Fibroblast of gingiva (primary cell): Measurements from ENCODE around the gene KRTAP5-10.
"Not testable (repeated sequence)": the region's sequence is repeated elsewhere in the genome, so short reads cannot be mapped to it uniquely, and the experiment has no call there.

Experiments
- DNase-seq: peaks from one replicate; pipeline ENCODE4 v3.0.0-alpha.2; 2011; ENCODE audit warnings: low read depth

Gene KRTAP5-10, protein sequence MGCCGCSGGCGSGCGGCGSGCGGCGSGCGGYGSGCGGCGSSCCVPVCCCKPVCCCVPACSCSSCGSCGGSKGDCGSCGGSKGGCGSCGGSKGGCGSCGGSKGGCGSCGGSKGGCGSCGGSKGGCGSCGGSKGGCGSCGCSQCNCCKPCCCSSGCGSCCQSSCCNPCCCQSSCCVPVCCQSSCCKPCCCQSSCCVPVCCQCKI

GRCh38 chr11:71565263-71565662 is at the start of gene KRTAP5-10:
KRTAP5-10 (plus strand) TSS chr11:71565563; CDS start chr11:71565588, 25 bp downstream.
- DNase-seq = no peak

DNA sequence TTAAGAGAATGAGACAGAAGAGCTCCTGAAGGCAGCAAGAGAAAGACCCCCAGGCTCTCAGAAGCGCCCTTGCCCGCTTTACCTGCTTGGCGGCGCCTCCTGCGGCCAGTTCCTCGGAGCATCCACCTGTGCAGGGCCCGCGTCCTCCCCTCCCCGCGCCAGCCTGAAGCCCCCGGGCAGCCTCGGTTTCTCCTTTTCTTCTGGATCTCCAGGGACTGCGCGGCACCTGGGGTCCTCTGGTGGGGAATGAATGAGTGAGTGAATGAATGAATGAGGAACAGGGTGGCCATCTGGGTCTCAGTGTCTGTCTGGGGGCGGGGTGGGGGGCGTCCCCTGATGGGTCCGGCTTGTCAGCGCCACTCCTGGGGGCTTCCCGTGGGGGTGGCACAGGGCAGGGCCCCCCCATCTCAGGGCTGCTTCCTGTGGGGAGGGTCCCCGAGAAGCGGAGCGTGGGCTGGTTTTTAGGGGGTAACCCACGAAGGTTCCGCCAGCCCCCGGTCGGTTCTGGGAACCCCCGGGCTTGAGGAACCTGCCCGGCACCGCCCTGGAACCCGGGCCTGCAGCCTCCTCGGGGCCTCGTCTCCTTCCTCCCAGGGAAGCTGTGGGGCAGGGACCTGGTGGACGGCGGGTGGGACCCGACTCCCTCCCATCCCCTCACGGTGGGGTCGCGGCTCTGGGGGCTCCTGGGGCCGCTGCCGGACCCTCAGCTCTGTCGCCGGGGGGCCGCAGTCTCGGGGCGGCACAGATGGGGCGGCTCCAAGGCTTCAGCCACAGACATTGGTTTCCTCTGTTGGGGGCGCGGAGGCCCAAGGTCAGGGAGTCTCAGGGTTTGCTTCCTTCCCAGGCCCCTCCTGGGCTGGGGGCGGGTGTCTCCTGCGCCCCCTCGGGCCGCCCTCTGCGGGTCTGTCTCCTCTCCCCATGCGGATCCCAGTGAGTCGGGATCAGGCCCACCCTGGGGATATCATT is 46.6 kb upstream of the KRTAP5-10 start:
- DNase-seq = no peak

- no peak for DNase-seq
Observed at GRCh38 chr11:71519546-71519945, 45.8 kb upstream of the KRTAP5-10 start.

DNA sequence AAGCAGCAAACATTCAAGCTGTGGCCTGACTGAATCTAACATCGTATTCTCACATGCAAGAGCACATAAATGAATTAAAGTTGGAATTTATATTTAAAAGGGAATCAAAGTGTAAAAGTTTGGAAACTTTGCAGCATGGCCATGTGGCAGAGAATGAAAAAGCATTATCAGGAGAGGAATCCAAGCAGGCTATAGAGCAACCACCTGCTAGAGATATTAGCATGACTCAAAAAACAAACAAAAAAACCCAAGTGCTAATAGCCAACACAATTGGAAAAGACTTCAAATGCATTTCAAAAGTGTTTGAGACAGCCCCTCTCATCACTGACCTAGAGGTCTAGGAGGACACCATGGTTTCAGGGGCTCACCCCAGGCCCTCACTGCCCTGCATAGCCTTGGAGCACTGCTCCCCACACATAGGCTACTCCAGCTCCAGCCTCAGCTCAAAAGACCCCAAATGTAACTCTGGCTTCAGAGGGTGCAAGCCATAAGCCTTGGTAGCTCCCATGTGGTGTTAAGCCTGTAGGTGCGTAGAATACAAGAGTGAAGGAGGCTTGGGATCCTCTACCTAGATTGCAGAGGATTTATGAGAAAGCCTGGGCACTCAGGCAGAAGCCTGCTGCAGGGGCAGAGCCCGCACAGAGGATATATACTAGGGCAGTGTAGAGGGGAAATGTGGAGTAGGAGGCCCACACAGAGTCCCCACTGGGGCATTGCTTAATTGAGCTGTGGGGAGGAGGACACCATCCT is 40.0 kb upstream of the KRTAP5-10 start:
- DNase-seq = no peak

DNA sequence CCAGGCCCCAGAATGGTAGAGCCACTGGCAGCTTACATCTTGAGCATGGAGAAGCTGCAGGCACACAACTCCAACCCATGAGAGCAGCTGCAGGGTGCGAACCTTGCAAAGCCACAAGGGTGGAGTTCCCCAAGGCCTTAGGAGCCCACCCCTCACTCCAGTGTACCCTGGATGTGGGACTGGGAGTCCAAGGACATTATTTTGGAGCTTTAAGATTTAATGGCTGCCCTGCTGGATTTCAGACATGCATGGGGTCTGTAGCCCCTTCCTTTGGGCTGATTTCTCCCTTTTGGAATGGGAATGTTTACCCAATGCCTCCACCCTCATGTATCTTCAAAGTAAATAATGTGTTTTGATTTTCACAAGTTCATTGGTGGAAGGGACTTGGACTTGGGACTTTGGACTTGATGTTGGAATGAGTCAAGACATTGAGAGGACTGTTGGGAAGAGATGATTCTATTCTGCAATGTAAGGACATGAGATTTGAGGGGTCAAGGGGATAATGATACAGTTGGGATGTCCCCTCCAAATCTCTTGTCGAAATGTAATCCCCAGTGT is 39.3 kb upstream of the KRTAP5-10 start:
- no peak for DNase-seq

DNA sequence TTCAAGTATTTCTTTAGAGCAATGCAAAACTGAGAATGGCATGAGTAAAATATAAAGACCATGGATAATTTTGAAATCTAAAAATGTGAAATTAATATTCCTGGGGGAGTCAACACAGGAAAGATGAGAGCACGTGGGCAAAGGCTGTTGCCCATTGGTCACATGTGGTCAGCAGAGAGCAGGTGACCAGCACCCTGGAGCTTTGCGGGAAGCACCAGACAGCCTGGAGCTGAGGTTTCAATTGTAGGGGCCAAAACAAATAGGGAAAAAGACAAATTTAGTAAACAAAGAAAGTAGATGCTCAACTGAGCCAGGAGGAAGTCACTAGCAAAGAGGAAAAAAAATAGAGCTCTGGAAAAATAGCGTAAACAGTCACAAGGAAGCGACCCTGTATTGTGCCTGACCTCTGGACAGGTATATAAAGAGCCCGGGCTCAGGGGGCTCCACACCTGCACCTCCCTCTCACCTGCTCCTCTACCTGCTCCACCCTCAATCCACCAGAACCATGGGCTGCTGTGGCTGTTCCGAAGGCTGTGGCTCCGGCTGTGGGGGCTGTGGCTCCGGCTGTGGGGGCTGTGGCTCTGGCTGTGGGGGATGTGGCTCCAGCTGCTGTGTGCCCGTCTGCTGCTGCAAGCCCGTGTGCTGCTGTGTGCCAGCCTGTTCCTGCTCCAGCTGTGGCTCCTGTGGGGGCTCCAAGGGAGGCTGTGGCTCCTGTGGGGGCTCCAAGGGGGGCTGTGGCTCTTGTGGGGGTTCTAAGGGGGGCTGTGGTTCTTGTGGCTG is 38.4 kb upstream of the KRTAP5-10 start, which contains the start of gene KRTAP5-7:
Gene KRTAP5-7 (plus strand): TSS at position 472 of the 780 bp plus-strand sequence. CDS start 34 bp downstream, at position 506.
- DNase-seq = not testable (repeated sequence)

DNA sequence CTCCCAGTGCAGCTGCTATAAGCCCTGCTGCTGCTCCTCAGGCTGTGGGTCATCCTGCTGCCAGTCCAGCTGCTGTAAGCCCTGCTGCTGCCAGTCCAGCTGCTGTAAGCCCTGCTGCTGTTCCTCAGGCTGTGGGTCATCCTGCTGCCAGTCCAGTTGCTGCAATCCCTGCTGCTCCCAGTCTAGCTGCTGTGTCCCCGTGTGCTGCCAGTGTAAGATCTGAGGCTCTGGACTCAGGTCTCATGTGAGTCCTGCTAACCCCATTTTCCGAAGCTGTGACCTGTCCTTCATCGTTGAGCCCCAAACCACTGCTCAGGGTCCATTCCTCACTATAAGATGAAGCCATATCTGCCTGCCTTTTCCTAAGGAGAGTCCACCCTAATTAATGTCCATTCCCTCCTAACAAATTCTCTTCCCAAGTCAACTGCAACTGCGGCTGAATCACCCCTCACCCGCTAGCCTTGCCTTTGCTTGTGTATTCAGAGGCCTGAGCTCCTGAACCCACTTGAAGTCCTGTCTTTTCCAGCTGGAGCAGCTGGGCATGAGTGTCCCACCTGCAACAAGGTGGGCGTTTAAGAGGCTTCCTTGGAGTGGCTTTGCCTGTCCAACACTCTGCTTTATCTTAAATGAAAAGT is 37.7 kb upstream of the KRTAP5-10 start:
- DNase-seq = no peak

DNA sequence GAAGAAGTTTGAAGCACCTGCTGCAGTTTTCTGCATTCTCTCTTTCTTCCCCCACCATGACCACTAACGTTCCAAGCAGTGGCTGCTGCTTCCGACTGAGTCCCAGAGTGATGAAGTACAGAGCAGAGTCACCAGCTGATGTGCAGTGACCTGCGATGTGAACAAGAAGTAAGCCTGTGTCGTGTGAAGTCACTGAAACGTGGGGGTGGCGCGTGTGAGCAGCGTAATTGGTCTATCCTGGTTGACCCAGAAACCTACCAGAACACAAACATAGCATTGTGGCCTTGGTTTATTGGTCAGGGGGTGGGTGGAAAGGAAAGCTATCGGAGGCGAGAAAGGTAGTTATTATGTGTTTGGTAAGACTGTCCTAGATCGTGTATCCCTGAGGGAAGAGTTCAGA is 34.8 kb upstream of the KRTAP5-10 start:
- DNase-seq = no peak

DNA sequence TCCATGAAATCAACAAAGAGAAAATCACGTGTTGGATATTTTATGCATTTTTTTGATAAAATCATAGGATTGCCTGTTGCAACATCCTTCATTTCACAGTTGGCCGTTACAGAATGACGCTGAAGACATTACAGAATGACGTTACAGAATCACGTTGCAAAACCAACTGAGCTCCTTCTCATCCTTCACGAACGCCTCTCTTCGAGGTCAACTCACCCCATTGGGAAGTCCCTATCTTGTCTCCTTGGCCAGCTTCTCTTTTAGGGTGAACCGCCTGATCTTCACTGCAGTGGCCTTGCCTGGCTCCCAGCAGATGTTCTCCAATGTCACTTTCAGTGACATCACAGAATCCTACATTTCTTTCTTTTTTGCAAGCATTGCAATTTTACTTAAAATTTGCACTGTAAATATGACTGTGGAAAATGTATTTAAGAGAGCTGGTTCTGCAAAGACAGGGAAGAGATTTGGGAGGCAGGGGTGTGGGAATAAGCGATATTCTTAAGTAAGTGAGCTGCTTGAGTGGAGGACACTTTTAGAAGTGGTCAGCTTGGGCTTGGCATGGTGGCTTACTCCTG is 33.2 kb upstream of the KRTAP5-10 start:
- DNase-seq = no peak

DNA sequence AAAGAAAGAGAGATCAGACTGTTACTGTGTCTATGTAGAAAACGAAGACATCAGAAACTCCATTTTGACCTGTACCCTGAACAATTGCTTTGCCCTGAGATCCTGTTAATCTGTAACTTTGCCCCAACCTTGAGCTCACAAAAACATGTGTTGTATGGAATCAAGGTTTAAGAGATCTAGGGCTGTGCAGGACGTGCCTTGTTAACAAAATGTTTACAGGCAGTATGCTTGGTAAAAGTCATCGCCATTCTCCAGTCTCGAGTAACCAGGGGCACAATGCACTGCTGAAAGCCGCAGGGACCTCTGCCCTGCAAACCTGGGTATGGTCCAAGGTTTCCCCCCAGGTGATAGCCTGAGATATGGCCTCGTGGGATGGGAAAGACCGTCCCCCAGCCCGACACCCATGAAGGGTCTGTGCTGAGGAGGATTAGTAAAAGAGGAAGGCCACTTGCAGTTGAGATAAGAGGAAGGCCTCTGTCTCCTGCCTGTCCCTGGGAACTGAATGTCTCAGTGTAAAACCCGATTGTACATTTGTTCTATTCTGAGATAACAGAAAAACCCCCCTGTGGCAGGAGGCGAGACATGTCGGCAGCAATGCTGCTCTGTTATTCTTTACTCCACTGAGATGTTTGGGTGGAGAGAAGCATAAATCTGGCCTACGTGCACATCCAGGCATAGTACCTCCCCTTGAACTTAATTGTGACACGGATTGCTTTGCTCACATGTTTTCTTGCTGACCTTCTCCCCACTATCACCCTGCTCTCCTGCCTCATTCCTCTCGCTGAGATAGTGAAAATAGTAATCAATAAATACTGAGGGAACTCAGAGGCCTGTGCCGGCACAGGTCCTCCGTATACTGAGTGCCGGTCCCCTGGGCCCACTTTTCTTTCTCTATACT is 30.4 kb upstream of the KRTAP5-10 start:
- not testable (repeated sequence) for DNase-seq

GRCh38 chr11:71535825-71536224 is 29.5 kb upstream of the KRTAP5-10 start:
- DNase-seq = no peak

GRCh38 chr11:71537537-71537936 is 27.8 kb upstream of the KRTAP5-10 start:
- DNase-seq = no peak

DNA sequence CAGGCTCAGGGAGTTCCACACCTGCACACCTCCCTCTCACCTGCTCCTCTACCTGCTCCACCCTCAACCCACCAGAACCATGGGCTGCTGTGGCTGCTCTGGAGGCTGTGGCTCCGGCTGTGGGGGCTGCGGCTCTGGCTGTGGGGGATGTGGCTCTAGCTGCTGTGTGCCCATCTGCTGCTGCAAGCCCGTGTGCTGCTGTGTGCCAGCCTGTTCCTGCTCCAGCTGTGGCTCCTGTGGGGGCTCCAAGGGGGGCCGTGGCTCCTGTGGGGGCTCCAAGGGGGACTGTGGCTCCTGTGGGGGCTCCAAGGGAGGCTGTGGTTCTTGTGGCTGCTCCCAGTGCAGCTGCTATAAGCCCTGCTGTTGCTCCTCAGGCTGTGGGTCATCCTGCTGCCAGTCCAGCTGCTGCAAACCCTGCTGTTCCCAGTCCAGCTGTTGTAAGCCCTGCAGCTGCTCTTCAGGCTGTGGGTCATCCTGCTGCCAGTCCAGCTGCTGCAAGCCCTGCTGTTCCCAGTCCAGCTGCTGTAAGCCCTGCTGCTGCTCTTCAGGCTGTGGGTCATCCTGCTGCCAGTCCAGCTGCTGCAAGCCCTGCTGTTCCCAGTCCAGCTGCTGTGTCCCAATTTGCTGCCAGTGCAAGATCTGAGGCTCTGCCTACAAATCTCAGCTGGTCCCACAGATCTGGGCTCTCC is 27.2 kb upstream of the KRTAP5-10 start, which contains the start of gene KRTAP5-8:
Gene KRTAP5-8 (plus strand): TSS at position 49 of the 689 bp plus-strand sequence. CDS start 31 bp downstream, at position 80.
- not testable (repeated sequence) for DNase-seq

DNA sequence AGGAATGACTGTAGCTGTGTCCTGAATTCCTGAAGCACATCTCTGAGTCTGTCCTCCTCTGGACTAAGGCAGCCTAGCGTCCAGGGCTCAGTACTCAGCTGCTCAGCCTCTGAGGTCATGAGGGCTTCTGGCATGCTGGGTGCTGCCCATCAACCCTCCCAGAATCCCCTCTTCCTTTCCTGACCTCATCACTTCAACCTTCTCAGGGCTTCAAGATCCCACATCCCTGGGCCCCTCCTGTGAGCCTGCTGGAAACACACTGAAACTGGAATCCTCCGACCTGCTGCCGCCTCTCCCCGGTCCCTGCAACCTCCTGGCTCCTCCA is 26.7 kb upstream of the KRTAP5-10 start:
- no peak for DNase-seq

GRCh38 chr11:71539017-71539416 is 26.3 kb upstream of the KRTAP5-10 start:
- DNase-seq = no peak

DNA sequence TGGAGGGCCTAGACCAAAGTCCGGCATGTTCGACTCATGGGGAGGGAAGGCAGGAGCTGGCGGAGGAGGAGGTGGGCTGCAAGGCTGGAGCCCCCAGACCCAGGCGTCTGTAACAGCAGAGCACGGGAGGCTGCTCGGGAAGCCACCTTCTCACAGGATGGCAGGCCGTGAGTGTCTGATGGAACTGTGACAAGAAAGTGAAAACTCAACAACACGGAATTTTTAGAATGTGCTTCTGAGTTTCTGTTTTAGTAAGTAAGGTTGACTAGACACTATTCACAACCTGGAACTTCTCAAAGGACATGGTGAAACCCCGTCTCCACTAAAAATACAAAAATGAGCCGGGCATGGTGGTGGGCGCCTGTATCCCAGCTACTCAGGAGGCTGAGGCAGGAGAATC is 25.4 kb upstream of the KRTAP5-10 start:
- DNase-seq = not testable (repeated sequence)

- not testable (repeated sequence) for DNase-seq
Observed at GRCh38 chr11:71540521-71541304, 24.6 kb upstream of the KRTAP5-10 start.

DNA sequence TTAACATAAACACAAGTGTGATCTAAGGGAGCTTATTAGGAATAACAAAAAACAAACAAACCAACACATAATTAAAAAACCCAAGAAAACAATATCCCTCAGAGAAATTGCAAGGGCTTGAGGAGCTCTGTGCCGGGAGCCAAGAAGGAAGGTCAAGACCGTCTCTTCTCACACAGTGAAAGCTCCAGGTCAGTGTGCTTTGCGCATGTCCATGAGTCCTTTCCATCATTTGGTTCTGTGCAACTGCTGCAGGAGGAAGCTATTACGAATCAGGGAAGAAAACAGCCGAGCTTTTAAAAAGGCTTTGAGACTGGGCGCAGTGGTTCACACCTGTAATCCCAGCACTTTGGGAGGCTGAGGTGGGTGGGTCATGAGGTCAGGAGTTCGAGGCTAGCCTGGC is 23.0 kb upstream of the KRTAP5-10 start:
- no peak for DNase-seq
